ENCODE data around the gene ZNF22. TPM values are rescaled to one million over a fixed set of nuclear protein-coding genes. Genes with fewer than 3 reads are reported as not detected.

The ZNF22 gene
- total RNA-seq = 20.6 and 26.8 TPM in 2 replicates

GRCh38 chr10:45000752-45001380 is at the start of gene ZNF22:
Gene ZNF22, plus strand, starts transcription at chr10:45000923. Its CDS starts 2,446 bp downstream, at chr10:45003369.

GRCh38 chr10:44959247-44960087 is 41.3 kb upstream of the ZNF22 start, which contains the start of gene RASSF4:
Gene RASSF4, plus strand, starts transcription at chr10:44959802. Its CDS starts 10,401 bp downstream, at chr10:44970203.

GRCh38 chr10:44978570-44979280 is 22.0 kb upstream of the ZNF22 start, which contains the start of gene DEPP1:
Gene DEPP1, minus strand, starts transcription at chr10:44978809. Its CDS starts 779 bp downstream, at chr10:44978030.

Other genes starting within 250 kb of the ZNF22 start
- not detected in 2 replicates for gene TMEM72, start 89.6 kb upstream of the ZNF22 start, total RNA-seq
- gene RASSF4, start 41.1 kb upstream of the ZNF22 start, total RNA-seq = 6.4 and 7.8 TPM in 2 replicates
- gene DEPP1, start 22.1 kb upstream of the ZNF22 start, total RNA-seq = 24.9 and 35.7 TPM in 2 replicates